Common myeloid progenitor, CD34-positive (primary cell): Measurements from ENCODE around the gene EFCAB13. TPM values are rescaled to one million over a fixed set of nuclear protein-coding genes. Genes with fewer than 3 reads are reported as not detected.

Source experiments
- CTCF ChIA-PET: fragments of 350-600 bp; sonication (Branson Sonifier 250); formaldehyde crosslinking; loops from one replicate; lab custom pipeline; 2021; ENCODE audit warnings: antibody characterized with exemption; lab: Charles Lee
- POLR2A ChIA-PET: fragments of 350-600 bp; sonication (Branson Sonifier 250); formaldehyde crosslinking; loops from one replicate; lab custom pipeline; 2021; ENCODE audit warnings: antibody characterized with exemption; lab: Charles Lee
- DNase-seq, 3 donors: peaks; one replicate each; pipeline versions ENCODE4 v3.0.0 to v3.0.0-alpha.2; 2013
- H3K27ac ChIP-seq, 2 experiments: 1 replicate in 1 of 2; 2 replicates in 1 of 2; pipeline ENCODE4 v1.7.0; 2013; ENCODE audit warnings: inconsistent platforms in 2 of 2, low read length in 2 of 2, mild to moderate bottlenecking in 2 of 2, low read depth in 1 of 2, moderate library complexity in 1 of 2; ENCODE audit not compliant: severe bottlenecking in 2 of 2, insufficient read depth in 1 of 2, poor library complexity in 1 of 2
- H3K27me3 ChIP-seq, 5 experiments: replicated peaks in 2 of 5; 1 replicate in 3 of 5; 2 replicates in 2 of 5; pipeline versions ENCODE4 v1.6.1 to v1.7.0; 2013; ENCODE audit warnings: low read length in 4 of 5, mild to moderate bottlenecking in 2 of 5, moderate library complexity in 2 of 5, inconsistent platforms in 1 of 5; ENCODE audit not compliant: insufficient read depth in 5 of 5, control insufficient read depth in 4 of 5
- H3K36me3 ChIP-seq, 4 experiments: 1 replicate in 2 of 4; 2 replicates in 2 of 4; pipeline versions ENCODE4 v1.6.1 to v1.7.0; 2013; ENCODE audit warnings: low read length in 3 of 4, control low read depth in 1 of 4, mild to moderate bottlenecking in 1 of 4; ENCODE audit not compliant: control insufficient read depth in 4 of 4, insufficient read depth in 4 of 4
- H3K4me1 ChIP-seq, 4 experiments: 1 replicate in 3 of 4; 2 replicates in 1 of 4; pipeline versions ENCODE4 v1.6.1 to v1.7.1; 2013; ENCODE audit warnings: low read length in 3 of 4, mild to moderate bottlenecking in 3 of 4, control low read depth in 1 of 4, inconsistent platforms in 1 of 4, moderate library complexity in 1 of 4; ENCODE audit not compliant: control insufficient read depth in 4 of 4, insufficient read depth in 4 of 4; ENCODE audit errors: control extremely low read depth in 1 of 4
- H3K4me3 ChIP-seq, 7 experiments: 1 replicate in 4 of 7; 2 replicates in 3 of 7; pipeline versions ENCODE4 v1.5.1 to v1.7.0; 2013; ENCODE audit warnings: mild to moderate bottlenecking in 7 of 7, low read length in 6 of 7, moderate library complexity in 6 of 7, inconsistent platforms in 2 of 7, low read depth in 2 of 7, control low read depth in 1 of 7; ENCODE audit not compliant: insufficient read depth in 4 of 7, control insufficient read depth in 1 of 7; ENCODE audit errors: extremely low read depth in 1 of 7
- H3K9me3 ChIP-seq, 5 experiments: 1 replicate in 4 of 5; 2 replicates in 1 of 5; pipeline versions ENCODE4 v1.6.1 to v1.7.1; 2013; ENCODE audit warnings: low read length in 4 of 5, mild to moderate bottlenecking in 2 of 5, inconsistent platforms in 1 of 5, low read depth in 1 of 5, moderate library complexity in 1 of 5; ENCODE audit not compliant: control insufficient read depth in 4 of 5, insufficient read depth in 2 of 5; ENCODE audit errors: control extremely low read depth in 1 of 5
- WGBS: methylation state at CpG from one replicate; pipeline ENCODE4 v1.1.5; 2013; ENCODE audit not compliant: insufficient coverage; 5-methylcytosine and 5-hydroxymethylcytosine counted together
- polyA plus RNA-seq: library from polyadenylated mRNA; unstranded; fragments of 120-200 nt; gene quantifications from one replicate; pipeline ENCODE4 v1.2.1, GENCODE V29; 2013

Gene EFCAB13
- 17.9 TPM for polyA plus RNA-seq

- peaks cover 0 to 6% (median 0%) of the 10 kb centered on the region in 5 experiments for H3K9me3 ChIP-seq
- DNase-seq = peak; percentile 91 to 96 (median 94)
- ChIA-PET CTCF (interaction anchor here (1.0 kb wide), 1 partner anchor 11 kb away, joined by 6 read pairs; no protein-coding TSS in a partner anchor), POLR2A (interaction anchor here (1.3 kb wide), 1 partner anchor 11 kb away, joined by 4 read pairs; no protein-coding TSS in a partner anchor)
- H3K36me3 ChIP-seq = no peaks in the 10 kb centered on the region
- H3K27me3 ChIP-seq = no peaks in the 10 kb centered on the region
- peak within 1 kb of the TSS; percentile 45 to 86 (median 75) for H3K4me3 ChIP-seq
- peak within 1 kb of the TSS; percentile 73 to 88 for H3K27ac ChIP-seq
- under 1% methylated on average over 45 of the region's 72 CpGs for WGBS
- H3K4me1 ChIP-seq = peaks cover 4 to 18% (median 13%) of the 10 kb centered on the region in 4 experiments
Observed at GRCh38 chr17:47323382-47324223, at the start of gene EFCAB13. Gene EFCAB13, plus strand, starts transcription at chr17:47323955. Its CDS starts 4,399 bp downstream, at chr17:47328354.

GRCh38 chr17:47274319-47275069 is 49.3 kb upstream of the EFCAB13 start:
- Histone ChIP-seq H3K4me1 (peaks cover 0 to 10% (median 5%) of the 10 kb centered on the region in 4 experiments), H3K27me3 (peaks cover 0 to 2% (median 0%) of the 10 kb centered on the region in 5 experiments), H3K9me3 (peaks cover 0 to 4% (median 0%) of the 10 kb centered on the region in 5 experiments), H3K4me3 (no peak overlapping the region), H3K36me3 (no peaks in the 10 kb centered on the region), H3K27ac (no peak overlapping the region)
- CTCF ChIA-PET = interaction anchor here (1.5 kb wide), 1 partner anchor 15 kb away, joined by 3 read pairs; no protein-coding TSS in a partner anchor
- POLR2A ChIA-PET = no interaction called here
- 94% methylated on average over 4 of the region's 5 CpGs for WGBS
- DNase-seq = no peak

GRCh38 chr17:47275245-47275984 is 48.3 kb upstream of the EFCAB13 start:
- H3K4me1 ChIP-seq = peaks cover 0 to 12% (median 5%) of the 10 kb centered on the region in 4 experiments

GRCh38 chr17:47276444-47276843 is 47.3 kb upstream of the EFCAB13 start:
- Histone ChIP-seq H3K36me3 (no peaks in the 10 kb centered on the region), H3K9me3 (no peaks in the 10 kb centered on the region), H3K4me3 (no peak overlapping the region), H3K4me1 (peaks cover 0 to 12% (median 5%) of the 10 kb centered on the region in 4 experiments), H3K27ac (peak overlapping the region in 1 of 2 experiments; percentile 29), H3K27me3 (peaks cover 0 to 2% (median 0%) of the 10 kb centered on the region in 5 experiments)
- WGBS = 100% methylated on average over 3 of the region's 3 CpGs
- no peak for DNase-seq
- POLR2A ChIA-PET = no interaction called here
- CTCF ChIA-PET = no interaction called here

More at GRCh38 chr17:47275245-47275984, 48.3 kb upstream of the EFCAB13 start:
- WGBS = 96% methylated on average over 6 of the region's 13 CpGs
- no peak for DNase-seq
- POLR2A ChIA-PET = no interaction called here
- H3K36me3 ChIP-seq = no peaks in the 10 kb centered on the region
- H3K27ac ChIP-seq = no peak overlapping the region
- H3K4me3 ChIP-seq = no peak overlapping the region
- H3K27me3 ChIP-seq = peaks cover 0 to 2% (median 0%) of the 10 kb centered on the region in 5 experiments
- H3K9me3 ChIP-seq = no peaks in the 10 kb centered on the region
- CTCF ChIA-PET = no interaction called here

- Histone ChIP-seq H3K9me3 (no peaks in the 10 kb centered on the region), H3K27ac (peak overlapping the region in 1 of 2 experiments; percentile 29), H3K27me3 (peaks cover 0 to 2% (median 0%) of the 10 kb centered on the region in 5 experiments), H3K4me1 (peaks cover 0 to 12% (median 5%) of the 10 kb centered on the region in 4 experiments), H3K36me3 (no peaks in the 10 kb centered on the region), H3K4me3 (no peak overlapping the region)
- ChIA-PET POLR2A (no interaction called here), CTCF (no interaction called here)
- WGBS = 86% methylated on average over 8 of the region's 10 CpGs
- no peak for DNase-seq
Observed at GRCh38 chr17:47276868-47277267, 46.9 kb upstream of the EFCAB13 start.

GRCh38 chr17:47277921-47278320 is 45.8 kb upstream of the EFCAB13 start:
- ChIA-PET CTCF (no interaction called here), POLR2A (no interaction called here)
- no CpG with 5 or more reads among the region's 1 CpG for WGBS
- no peak overlapping the region for H3K27ac ChIP-seq
- H3K4me3 ChIP-seq = no peak overlapping the region
- peaks cover 0 to 12% (median 5%) of the 10 kb centered on the region in 4 experiments for H3K4me1 ChIP-seq
- H3K27me3 ChIP-seq = peaks cover 0 to 2% (median 0%) of the 10 kb centered on the region in 5 experiments
- no peak for DNase-seq
- H3K9me3 ChIP-seq = no peaks in the 10 kb centered on the region
- H3K36me3 ChIP-seq = no peaks in the 10 kb centered on the region
